Karpas-422 (cell line): ENCODE results near the gene GCNA. TPM values are rescaled to one million over a fixed set of nuclear protein-coding genes. Genes with fewer than 3 reads are reported as not detected.

Experiments used
- DNase-seq: peaks from one replicate; pipeline ENCODE4 v3.0.0-alpha.2; 2015
- H2AFZ ChIP-seq: fragments of 200-600 bp; sonication (generic); 2 replicates; pipeline ENCODE4 v1.6.1; 2014; ENCODE audit warnings: antibody characterized with exemption, low read length, mixed read lengths
- H3K27ac ChIP-seq: fragments of 200-600 bp; sonication (generic); 2 replicates; pipeline ENCODE4 v1.5.1; 2014; ENCODE audit warnings: mild to moderate bottlenecking, low read length, moderate library complexity
- H3K27me3 ChIP-seq: fragments of 200-600 bp; sonication (generic); 2 replicates; pipeline ENCODE4 v1.6.1; 2014; ENCODE audit warnings: low read length, mixed read lengths
- H3K36me3 ChIP-seq: fragments of 200-600 bp; sonication (generic); 2 replicates; pipeline ENCODE4 v1.6.1; 2014; ENCODE audit warnings: low read length, mixed read lengths; ENCODE audit not compliant: insufficient read depth
- H3K4me1 ChIP-seq: fragments of 200-600 bp; sonication (generic); 2 replicates; pipeline ENCODE4 v1.6.1; 2014; ENCODE audit warnings: mild to moderate bottlenecking, low read length, mixed read lengths
- H3K4me2 ChIP-seq: fragments of 200-600 bp; sonication (generic); 2 replicates; pipeline ENCODE4 v1.6.1; 2014; ENCODE audit warnings: low read length, low read depth, mild to moderate bottlenecking; ENCODE audit not compliant: poor library complexity, severe bottlenecking
- H3K4me3 ChIP-seq: fragments of 200-600 bp; sonication (generic); 2 replicates; pipeline ENCODE4 v1.5.1; 2014; ENCODE audit warnings: mild to moderate bottlenecking, antibody characterized with exemption, low read length, mixed read lengths
- H3K79me2 ChIP-seq: fragments of 200-600 bp; sonication (generic); 2 replicates; pipeline ENCODE4 v1.6.1; 2014; ENCODE audit warnings: mild to moderate bottlenecking, low read length, mixed read lengths
- H3K9ac ChIP-seq: fragments of 200-600 bp; sonication (generic); 2 replicates; pipeline ENCODE4 v1.6.0; 2014; ENCODE audit warnings: low read length
- H3K9me2 ChIP-seq: fragments of 200-600 bp; sonication (generic), shearing (Covaris generic); replicated peaks from 2 replicates; pipeline ENCODE4 v1.6.0; 2014; ENCODE audit warnings: mild to moderate bottlenecking, low read length, moderate library complexity; ENCODE audit not compliant: insufficient read depth
- H3K9me3 ChIP-seq: fragments of 300-700, 200-600 bp; sonication (generic); 2 replicates; pipeline ENCODE4 v1.6.1; 2014; ENCODE audit warnings: low read length, mixed read lengths
- H4K20me1 ChIP-seq: fragments of 200-600 bp; sonication (generic); 2 replicates; pipeline ENCODE4 v1.6.1; 2014; ENCODE audit warnings: mild to moderate bottlenecking, antibody characterized with exemption, low read length, low read depth; ENCODE audit not compliant: insufficient read depth
- total RNA-seq: library from RNA; depleted of rRNA; stranded (reverse); fragments of >200 nt; shearing (Covaris generic); gene quantifications from 2 replicates; pipeline ENCODE4 v1.2.3, GENCODE V29; 2014; ENCODE audit warnings: low replicate concordance

Gene GCNA
- total RNA-seq, 1 experiment from 2014 or later = 5.4 TPM

DNA sequence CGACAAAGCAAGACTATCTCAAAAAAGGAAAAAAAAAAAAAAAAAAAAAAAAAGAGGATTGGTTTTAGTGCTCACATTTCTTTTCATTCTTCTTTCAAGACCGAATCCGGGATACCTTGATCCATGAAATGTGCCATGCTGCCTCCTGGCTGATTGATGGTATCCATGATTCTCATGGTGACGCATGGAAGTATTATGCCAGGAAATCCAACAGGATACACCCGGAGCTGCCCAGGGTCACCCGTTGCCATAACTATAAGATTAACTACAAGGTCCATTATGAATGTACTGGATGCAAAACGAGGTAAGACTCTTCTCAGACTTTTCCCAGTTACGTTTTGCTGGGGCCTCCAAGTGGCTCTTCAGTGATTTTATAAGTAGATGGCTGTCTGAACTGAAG, 34.0 kb downstream of the GCNA start:
- Histone ChIP-seq H3K4me3 (no peak overlapping the region), H3K4me2 (no peak overlapping the region), H2AFZ (no peak overlapping the region), H3K9me3 (no peaks in the 10 kb centered on the region), H3K79me2 (no peaks in the 10 kb centered on the region), H4K20me1 (no peaks in the 10 kb centered on the region), H3K27ac (no peak overlapping the region), H3K9me2 (no peaks in the 10 kb centered on the region), H3K36me3 (peaks cover 10% of the 10 kb centered on the region), H3K9ac (no peak overlapping the region), H3K27me3 (no peaks in the 10 kb centered on the region), H3K4me1 (no peaks in the 10 kb centered on the region)
- no peak for DNase-seq

DNA sequence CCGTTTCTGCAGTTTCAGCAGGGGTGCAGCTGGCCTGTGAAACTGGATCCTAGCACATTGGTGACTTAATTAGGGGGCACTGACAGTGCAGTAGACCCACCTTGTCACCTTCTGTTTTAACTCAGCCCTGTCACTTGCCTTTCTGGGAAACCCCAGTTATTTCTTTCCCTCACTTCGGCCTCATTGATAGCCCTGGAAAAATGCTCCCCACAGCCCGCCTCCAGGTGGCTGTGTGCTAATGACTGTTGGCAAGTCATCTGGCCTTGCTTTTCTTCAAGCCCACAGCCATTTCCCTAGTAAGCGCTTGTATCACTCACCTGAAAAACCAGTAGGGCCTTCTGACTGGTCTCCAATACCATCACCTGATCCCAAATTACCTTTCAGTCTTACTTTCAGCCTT, 36.8 kb downstream of the GCNA start:
- Histone ChIP-seq H3K4me3 (no peak overlapping the region), H4K20me1 (no peaks in the 10 kb centered on the region), H3K4me2 (no peak overlapping the region), H3K9me3 (no peaks in the 10 kb centered on the region), H3K27me3 (no peaks in the 10 kb centered on the region), H3K79me2 (no peaks in the 10 kb centered on the region), H3K9ac (no peak overlapping the region), H3K9me2 (no peaks in the 10 kb centered on the region), H3K27ac (no peak overlapping the region), H3K36me3 (no peaks in the 10 kb centered on the region; the same call in 1 of the 2 replicates), H2AFZ (no peak overlapping the region), H3K4me1 (no peaks in the 10 kb centered on the region)
- no peak for DNase-seq

DNA sequence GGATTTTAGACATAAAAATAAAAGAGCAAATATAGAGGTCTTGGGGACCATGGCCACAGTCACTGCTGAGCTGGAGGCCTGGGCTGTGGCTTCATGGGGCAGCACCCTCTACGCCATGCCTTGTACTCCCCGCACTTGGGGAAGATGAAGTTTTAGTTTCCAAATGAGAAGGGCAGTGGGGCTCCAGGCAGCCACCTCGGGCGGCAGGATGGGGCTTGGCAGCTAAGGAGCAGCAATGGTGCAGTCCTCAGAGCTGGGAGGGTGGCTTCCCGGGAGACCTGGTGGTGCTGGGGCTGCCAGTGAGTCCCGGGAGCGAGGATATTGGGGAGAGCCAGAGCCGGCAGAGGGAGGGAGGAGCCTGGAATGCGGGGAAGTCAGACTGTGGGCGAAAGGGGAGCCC, 37.7 kb downstream of the GCNA start:
- Histone ChIP-seq H3K9me2 (no peaks in the 10 kb centered on the region), H2AFZ (no peak overlapping the region), H3K4me2 (no peak overlapping the region), H3K4me1 (no peaks in the 10 kb centered on the region), H4K20me1 (no peaks in the 10 kb centered on the region), H3K27ac (no peak overlapping the region), H3K79me2 (no peaks in the 10 kb centered on the region), H3K27me3 (no peaks in the 10 kb centered on the region), H3K9ac (no peak overlapping the region), H3K9me3 (no peaks in the 10 kb centered on the region), H3K36me3 (no peaks in the 10 kb centered on the region; the same call in 1 of the 2 replicates), H3K4me3 (no peak overlapping the region)
- no peak for DNase-seq

DNA sequence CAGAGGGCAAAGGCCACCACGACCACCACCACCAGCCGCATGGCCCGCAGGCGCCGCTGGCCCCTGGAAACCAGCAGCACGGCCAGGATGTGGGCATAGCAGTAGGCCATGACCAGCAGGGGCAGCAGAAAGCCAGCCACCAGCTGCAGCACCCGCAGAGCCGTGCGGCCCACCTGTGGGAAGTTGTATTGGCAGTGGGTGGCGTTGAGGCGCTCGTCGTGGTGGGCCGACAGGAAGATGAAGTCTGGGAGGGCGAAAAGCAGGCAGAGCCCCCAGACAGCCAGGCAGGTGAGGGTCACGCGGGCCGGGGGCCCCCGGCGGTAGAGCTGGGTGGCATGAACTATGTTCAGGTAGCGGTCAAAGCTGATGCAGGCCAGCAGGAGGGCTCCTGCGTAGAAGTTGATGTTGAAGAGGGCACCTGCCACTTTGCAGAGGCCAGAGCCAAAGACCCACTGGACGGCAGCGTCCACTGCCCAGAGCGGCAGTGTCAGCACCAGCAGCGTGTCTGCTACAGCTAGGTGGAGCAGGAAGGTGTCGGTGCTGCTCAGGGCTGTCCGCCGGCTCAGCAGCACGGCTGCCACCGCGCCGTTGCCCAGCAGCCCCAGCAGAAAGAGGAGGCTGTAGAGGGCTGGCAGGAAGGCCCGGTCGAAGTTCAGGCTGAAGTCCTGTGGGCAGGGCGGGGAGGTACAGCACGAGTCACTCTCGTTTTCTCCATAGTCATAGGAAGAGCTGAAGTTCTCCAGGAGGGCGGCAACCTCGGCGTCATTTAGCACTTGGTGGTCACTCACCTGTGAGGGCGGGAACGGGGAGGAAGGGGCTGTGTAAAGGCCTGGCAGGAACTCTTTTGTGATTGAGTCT, 38.7 kb downstream of the GCNA start:
- Histone ChIP-seq H3K9ac (no peak overlapping the region), H3K4me2 (no peak overlapping the region), H3K36me3 (no peaks in the 10 kb centered on the region; the same call in 1 of the 2 replicates), H3K4me1 (no peaks in the 10 kb centered on the region), H3K4me3 (no peak overlapping the region), H2AFZ (no peak overlapping the region), H3K27ac (no peak overlapping the region), H3K27me3 (no peaks in the 10 kb centered on the region), H3K9me3 (no peaks in the 10 kb centered on the region), H4K20me1 (no peaks in the 10 kb centered on the region), H3K79me2 (no peaks in the 10 kb centered on the region), H3K9me2 (no peaks in the 10 kb centered on the region)
- no peak for DNase-seq

DNA sequence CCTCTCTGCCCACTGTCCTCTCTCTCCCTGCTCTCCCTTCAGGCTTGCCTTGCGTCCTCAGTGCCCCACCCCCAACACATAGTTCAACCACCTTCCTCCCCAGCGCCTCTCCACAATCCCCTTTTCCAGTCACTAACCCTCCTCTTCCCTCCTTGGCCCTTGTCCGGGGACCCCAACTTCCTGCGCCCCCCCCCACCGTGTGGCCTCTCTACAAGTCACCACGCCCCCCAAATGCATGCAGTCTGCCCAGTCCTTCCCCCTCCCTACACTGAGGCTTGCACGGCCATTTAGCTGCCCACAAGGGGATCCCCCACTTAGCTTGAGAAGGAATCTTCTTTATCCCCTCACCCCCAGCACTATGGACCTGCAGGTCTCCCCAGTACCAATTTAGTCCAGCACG, 39.5 kb downstream of the GCNA start:
- no peak overlapping the region for H3K4me3 ChIP-seq

DNA sequence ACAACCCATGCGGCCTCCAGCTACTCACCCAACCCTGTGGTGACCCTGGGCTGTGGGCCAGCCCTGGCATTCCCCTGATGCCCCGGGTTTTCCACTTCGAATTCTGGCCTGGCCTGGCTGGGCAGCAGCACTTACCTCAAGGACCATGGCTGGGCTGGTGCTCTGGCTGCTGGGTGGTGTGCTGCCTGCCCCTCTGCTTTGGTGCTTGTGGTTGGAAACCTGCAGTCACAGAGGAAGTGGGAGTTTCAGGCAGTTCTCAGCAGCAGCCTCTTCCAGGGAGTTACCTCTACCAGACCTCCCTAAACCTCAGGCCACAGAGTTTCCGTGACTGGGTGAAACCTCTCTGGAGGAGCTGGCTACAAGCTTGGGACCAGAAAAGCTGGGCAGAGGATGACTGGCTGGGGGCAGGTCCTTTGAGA, 40.1 kb downstream of the GCNA start, which contains the start of gene CXCR3:
CXCR3 (minus strand) TSS at position 209 of the 419 bp plus-strand sequence; CDS start at position 147, 62 bp downstream.
- Histone ChIP-seq H3K9me2 (no peaks in the 10 kb centered on the region), H3K36me3 (no peaks in the 10 kb centered on the region; the same call in 1 of the 2 replicates), H3K27me3 (no peaks in the 10 kb centered on the region), H3K9me3 (no peaks in the 10 kb centered on the region), H3K9ac (no peak within 1 kb of the TSS), H3K79me2 (no peaks in the 10 kb centered on the region), H3K4me1 (0 out of 2 replicates have a peak, but pooled peaks cover 7% of the 10 kb centered on the region), H3K4me2 (no peak within 1 kb of the TSS), H4K20me1 (no peaks in the 10 kb centered on the region), H2AFZ (no peak within 1 kb of the TSS), H3K27ac (no peak within 1 kb of the TSS), H3K4me3 (no peak within 1 kb of the TSS)
- no peak for DNase-seq

More for the DNA sequence above, 39.5 kb downstream of the GCNA start:
- Histone ChIP-seq H3K9ac (no peak overlapping the region), H3K27ac (no peak overlapping the region), H3K9me2 (no peaks in the 10 kb centered on the region), H3K79me2 (no peaks in the 10 kb centered on the region), H2AFZ (no peak overlapping the region), H3K27me3 (no peaks in the 10 kb centered on the region), H3K36me3 (no peaks in the 10 kb centered on the region; the same call in 1 of the 2 replicates), H3K4me2 (no peak overlapping the region), H3K4me1 (0 out of 2 replicates have a peak, but pooled peaks cover 5% of the 10 kb centered on the region), H4K20me1 (no peaks in the 10 kb centered on the region), H3K9me3 (no peaks in the 10 kb centered on the region)
- DNase-seq = no peak

DNA sequence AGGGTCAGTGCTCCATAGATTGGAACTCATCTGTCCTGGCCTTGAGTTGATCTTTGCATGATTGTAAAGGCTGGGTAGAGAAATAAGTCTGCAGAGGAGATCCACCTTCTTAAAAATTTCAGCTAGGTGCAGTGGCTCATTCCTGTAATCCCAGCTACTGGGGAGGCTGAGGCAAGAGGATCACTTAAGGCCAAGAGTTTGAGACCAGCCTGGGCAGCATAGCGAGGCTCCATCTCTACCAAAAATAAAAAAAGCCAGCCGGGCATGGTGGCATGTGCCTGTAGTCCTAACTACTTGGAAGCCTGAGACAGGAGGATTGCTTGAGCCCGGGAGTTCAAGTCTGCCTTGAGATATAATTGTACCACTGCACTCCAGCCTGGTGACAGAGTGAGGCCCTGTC, 40.5 kb downstream of the GCNA start:
- Histone ChIP-seq H3K4me2 (no peak overlapping the region), H4K20me1 (no peaks in the 10 kb centered on the region), H3K4me3 (no peak overlapping the region), H3K9me2 (no peaks in the 10 kb centered on the region), H3K36me3 (no peaks in the 10 kb centered on the region; the same call in 1 of the 2 replicates), H3K4me1 (0 out of 2 replicates have a peak, but pooled peaks cover 7% of the 10 kb centered on the region), H3K27me3 (no peaks in the 10 kb centered on the region), H2AFZ (no peak overlapping the region), H3K79me2 (no peaks in the 10 kb centered on the region), H3K9me3 (no peaks in the 10 kb centered on the region), H3K27ac (no peak overlapping the region), H3K9ac (no peak overlapping the region)
- DNase-seq = no peak

DNA sequence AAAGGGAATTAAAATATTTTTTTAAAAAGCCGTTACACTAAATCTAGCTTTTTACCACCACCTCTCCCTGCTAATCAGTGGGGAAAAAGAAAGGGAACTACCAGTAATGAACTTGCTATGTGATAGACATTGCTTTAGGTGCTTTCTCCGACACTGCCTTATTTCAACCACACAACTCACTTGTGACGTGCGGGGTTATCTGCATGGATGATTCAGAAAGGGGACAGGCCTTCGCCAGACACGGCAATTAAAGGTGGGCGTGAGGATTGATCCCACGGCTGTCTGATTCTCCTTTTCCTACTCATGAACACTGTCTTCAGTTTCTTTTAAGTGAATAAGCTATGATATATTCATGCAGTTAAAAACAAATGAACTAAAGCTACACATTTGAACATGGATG, 41.0 kb downstream of the GCNA start:
- H3K4me1 ChIP-seq = 0 out of 2 replicates have a peak, but pooled peaks cover 7% of the 10 kb centered on the region
- DNase-seq = no peak
- H3K9me2 ChIP-seq = no peaks in the 10 kb centered on the region
- H3K36me3 ChIP-seq = no peaks in the 10 kb centered on the region; the same call in 1 of the 2 replicates
- no peak overlapping the region for H2AFZ ChIP-seq
- no peaks in the 10 kb centered on the region for H3K27me3 ChIP-seq
- no peak overlapping the region for H3K4me3 ChIP-seq
- no peaks in the 10 kb centered on the region for H4K20me1 ChIP-seq
- no peak overlapping the region for H3K4me2 ChIP-seq
- no peaks in the 10 kb centered on the region for H3K9me3 ChIP-seq
- no peaks in the 10 kb centered on the region for H3K79me2 ChIP-seq
- H3K27ac ChIP-seq = no peak overlapping the region
- H3K9ac ChIP-seq = no peak overlapping the region
